HG02884 (cell line): ENCODE measurements around the gene RAN.
"Not testable (repeated sequence)": the region's sequence is repeated elsewhere in the genome, so short reads cannot be mapped to it uniquely, and the experiment has no call there.

ENCODE experiments used
- ATAC-seq: cut with Tn5 transposase; IDR thresholded peaks from one replicate; pipeline ENCODE4 v1.9.1; 2021; ENCODE audit warnings: mild to moderate bottlenecking, moderate library complexity; ENCODE audit not compliant: unreplicated experiment

The RAN gene

DNA sequence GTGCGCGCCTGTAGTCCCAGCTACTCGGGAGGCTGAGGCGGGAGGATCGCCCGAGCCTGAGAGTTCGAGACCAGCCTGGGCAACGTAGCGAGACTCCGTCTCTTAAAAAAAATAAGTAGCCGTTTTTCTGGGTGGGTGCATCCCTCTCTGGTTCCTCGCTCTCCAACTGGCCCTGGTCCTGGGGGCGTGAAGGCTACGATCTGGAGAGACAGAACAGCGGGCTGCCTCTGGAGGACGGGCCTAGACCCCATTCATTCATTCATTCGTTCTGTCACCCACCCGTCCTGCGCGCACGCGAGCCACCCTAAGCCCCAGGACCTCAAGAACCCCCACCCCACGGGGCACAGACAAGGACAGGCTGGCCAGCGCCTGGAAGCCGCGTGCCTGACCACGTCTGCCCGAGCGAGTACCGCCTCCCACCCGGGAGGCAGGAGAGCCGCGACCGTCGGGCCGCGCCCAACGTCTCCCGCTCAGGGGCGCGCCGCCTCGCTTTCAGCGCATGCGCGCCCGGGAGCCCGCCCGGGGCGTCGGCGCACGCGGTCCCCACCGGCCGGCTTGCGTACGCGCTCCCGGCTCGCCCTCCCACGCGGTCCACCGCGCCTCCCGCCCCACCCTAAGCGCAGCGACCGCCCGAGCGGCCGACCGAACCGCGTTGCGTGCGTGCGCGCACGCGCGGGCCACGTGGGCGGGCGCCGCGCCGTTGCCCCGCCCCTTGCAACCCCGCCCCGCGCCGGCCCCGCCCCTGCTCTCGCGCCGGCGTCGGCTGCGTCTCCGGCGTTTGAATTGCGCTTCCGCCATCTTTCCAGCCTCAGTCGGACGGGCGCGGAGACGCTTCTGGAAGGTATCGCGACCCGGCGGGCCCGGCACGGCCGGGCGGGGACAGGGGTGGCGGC, at the start of gene RAN:
TSS of gene RAN (plus strand) at position 781 of the 893 bp plus-strand sequence. CDS start 528 bp downstream, outside the sequence.
- peak; percentile 57 for ATAC-seq

DNA sequence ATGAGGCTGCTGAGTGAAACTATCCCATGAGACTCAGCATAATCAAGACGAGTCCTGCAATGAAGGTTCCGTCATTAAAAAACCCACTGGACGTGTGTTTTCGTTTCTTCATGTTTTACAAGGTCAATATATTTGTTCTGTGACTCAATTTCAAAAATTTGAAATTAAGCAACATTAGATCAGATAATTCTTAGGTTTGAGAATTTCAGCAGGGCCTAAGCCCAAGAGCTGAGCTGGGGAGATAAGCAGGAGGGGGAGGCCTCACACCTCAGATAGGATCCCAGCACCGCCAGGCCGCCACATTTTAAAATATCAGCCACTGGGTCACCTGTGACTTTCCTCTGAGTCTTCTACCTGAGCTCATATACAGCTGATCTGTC, 46.1 kb upstream of the RAN start:
- ATAC-seq = no peak

DNA sequence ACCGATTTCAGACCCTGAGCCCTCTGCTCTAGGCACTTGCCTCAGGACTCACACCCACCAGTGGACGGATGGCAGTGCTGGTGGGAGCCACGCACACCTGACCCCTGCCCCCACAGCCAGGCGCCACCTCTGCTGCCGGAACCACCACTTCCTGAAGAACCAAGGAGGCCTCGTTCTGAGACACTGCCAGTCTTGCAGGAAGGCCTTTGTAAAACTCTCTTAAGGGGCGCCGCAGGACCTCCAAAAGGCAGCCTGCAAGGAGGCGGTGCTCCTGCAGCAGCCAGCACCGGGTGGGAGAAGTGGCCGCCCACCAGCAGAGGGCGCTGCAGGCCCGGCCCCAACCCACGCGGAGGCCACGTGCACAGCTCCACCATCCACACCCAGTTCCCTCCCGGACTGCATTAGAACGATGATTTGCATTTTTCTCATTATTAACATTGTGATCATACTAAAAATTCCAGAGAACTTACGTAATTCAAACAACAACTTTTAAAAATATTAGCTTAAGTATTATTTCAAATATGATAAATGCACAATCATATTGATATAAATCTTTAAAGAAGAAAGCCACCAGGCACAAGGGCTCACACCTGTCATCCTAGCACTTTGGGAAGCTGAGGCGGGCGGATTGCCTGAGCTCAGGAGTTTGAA, 45.6 kb upstream of the RAN start:
- no peak for ATAC-seq

DNA sequence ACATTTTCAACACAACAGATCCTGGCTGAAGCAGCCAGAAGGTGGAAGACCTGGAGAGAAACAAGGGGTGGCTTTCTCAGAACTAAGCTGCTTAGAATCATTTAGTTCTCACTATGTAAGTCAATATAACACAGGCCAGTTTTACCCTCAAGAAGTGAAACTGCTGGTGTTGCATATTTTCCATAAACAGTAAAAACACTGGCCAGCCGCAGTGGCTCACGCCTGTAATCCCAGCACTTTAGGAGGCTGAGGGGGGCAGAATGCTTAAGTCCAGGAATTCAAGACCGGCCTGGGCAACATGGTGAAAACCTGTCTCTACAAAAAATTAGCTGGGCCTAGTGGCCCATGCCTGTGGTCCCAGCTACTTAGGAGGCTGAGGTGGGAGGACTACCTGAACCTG, 44.4 kb upstream of the RAN start:
- ATAC-seq = no peak

GRCh38 chr12:130828895-130829294, 43.0 kb upstream of the RAN start:
- ATAC-seq = no peak

- no peak for ATAC-seq
Measured at GRCh38 chr12:130829391-130830245, 42.2 kb upstream of the RAN start.

DNA sequence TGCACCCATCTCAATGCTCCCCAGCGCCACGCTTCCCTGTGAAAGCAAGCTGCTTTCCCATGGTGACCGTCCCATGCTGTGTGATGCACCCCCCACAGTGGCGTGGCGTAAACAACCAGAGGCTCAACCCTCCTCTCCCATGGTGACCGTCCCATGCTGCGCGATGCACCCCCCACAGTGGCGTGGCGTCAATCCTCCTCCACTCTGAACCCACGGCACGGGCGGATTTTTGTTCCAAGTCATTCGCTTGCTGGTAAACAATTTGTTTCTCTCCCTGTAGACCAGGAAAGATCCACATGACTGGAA, 41.7 kb upstream of the RAN start:
- no peak for ATAC-seq

DNA sequence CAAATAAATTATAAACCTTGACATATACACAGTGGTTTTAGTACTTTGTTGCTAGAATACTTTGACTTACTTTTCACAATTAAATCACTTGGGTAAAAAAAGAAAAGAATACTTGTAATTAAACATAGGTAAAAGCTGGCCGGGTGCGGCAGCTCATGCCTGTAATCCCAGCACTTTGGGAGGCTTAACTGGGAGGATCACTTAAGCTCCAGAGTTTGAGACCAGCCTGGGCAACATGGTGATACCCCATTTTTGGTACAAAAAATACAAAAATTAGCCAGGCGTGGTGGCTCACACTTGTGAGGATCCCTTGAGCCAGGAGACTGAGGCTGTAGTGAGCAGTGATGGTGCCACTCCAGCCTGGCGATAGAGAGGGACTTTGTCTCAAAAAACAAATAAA, 40.6 kb upstream of the RAN start:
- no peak for ATAC-seq

DNA sequence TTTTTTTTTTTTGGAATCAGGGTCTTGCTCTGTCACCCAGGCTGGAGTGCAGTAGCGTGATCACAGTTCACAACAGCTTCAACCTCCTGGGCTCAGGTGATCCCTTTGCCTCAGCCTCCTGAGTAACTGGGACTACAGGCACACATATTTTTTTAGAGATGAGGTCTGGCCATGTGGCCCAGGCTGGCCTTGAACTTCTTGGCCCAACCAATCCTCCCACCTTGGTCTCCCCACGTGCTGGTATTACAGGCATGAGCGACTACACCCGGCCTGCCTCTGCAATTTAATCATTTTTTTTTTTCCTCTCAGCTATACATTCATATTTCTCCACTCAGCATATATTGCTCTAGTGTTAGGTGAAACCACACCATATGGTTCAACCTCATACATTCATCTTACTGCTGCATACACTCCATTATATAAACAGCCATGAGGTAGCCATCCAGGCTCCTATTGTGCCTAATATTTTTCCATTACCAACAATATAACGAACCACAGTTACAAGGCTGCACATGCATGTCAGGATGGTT, 39.9 kb upstream of the RAN start:
- ATAC-seq = no peak

GRCh38 chr12:130832561-130833209, 39.2 kb upstream of the RAN start:
- ATAC-seq = no peak

DNA sequence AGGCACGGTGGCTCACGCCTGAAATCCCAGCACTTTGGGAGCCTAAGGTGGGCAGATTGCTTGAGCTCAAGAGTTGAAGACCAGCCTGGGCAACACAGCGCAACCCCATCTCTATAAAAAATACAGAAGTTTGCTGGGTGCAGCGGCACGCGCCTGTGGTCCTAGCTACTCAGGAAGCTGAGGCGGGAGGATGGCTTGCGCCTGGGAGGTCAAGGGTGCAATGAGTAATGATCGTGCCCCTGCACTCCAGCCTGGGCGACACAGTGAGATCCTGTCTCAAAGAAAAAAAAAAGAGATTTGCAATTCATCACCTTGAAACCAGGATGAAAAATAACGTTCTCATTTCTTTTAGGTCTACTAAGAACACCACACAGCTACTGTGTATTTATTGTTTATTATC, 36.9 kb upstream of the RAN start:
- ATAC-seq = no peak

DNA sequence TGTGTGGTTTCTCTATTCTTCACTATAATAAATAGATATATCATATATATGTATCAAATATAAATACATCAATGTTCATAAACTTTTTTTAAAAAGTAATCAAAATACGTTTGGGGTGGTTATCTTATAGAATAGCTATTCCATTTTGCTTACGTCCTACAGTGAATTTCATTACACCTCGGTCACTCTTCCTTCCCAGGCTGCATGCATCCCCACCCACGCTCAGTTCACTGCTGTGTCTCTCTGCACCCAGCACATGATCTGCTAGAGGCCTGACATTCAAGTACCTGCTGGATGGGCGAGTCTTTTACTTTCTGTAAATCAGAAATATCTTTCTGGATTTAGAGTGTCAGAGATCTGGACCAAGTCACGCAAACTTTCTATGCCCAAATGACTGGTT, 36.4 kb upstream of the RAN start:
- ATAC-seq = no peak

DNA sequence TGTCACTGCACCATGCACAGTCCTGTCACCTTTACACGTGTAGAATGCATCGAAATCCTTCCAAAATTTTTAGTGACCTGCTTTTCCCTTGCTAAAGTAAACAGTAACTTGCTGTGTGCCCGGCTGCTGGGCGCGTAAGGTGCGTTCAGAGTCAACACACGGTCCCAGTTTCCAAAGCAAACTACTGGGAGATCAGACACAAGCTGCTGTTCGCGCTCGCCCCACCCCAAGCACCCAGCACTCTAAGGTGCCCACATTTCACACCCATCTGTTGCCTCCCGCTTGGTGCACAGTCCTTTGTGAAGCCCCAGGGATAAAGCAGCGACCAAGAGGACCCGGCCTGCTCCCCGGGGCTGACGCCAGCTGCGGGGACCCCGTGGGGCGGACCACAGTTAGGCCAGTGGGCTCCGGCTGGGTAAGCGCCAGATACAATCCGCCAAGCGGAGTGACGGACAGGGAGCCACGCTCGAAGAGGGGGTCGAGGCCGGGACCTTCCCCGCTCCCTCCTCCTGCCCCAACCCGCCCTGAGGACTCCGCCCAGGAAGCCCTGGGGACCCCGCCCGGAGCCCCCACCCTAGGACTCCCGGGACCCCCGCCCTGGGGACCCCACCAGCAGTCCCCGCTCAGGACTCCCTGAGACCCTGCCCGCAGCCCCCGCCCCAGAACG, 33.4 kb upstream of the RAN start:
- ATAC-seq = peak; percentile 28

DNA sequence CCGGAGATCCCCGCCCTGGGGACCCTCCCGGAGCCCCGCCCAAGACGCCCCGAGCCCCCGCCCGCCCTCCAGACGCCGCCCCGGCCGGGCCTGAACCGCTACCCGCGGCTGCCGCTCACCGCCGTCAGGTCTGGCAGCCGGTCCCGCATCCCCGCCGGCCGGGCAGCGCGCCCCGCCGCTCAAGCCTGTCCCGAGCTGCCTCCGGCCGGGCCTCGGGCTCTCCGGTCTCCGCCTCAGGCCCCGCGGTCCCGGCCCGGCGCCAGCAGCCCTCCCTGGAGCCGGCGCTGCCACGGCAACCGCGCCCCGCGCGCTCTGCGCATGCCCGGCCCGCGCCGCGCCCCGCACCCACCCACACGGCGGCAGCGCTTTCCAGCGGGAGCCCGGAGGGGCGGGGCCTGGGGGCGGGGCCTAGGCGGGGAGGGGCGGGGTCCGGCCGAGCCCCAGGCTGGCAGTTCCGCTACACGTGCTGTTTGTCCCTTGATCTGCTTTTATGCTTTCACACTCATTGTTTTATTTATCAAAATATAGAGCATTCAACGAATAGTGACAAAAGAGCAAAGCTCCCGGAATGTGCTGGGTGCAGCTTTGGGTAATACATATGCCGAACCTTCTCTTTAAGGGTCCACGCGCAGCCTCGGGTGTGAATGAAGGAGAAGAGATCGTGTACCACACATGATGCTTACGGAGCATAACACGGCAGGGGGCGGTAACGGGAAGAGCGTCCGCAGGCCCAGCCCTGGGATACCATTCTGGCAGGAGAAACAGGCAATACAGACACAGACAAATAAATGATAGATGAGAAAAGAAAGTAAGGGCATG, 32.7 kb upstream of the RAN start, which contains the start of gene STX2:
TSS of gene STX2 (minus strand) at position 300 of the 819 bp plus-strand sequence. CDS start at position 149, 151 bp downstream.
- ATAC-seq = peak; percentile 77

DNA sequence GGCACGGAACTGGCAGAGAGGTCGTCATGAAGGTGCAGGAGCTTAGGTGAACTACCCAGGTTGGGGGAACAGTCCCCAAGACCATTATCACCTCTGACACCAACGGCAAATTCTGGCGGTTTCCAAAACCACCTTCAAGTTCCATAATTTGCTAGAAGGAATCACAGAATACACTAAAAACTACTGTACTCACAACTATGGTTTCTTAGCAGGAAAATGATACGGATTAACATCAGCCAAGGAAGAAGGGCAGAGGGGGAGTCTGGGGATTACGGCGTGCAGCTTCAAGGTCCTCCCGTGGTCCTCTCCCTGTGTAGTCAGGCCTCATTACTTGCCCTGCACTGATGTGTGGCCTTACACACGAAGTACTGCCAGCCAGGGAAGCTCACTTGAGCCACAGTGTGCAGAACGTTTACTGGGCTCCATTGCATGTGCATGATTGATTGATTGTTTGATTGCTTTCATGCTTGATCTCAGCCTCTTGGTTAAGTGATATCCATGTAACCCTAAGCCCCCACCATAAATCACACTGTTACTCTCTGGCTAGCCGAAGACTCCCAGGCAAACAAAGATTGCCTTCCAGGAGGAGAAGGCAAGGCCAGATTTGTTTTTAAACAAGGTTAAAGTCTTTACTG, 32.0 kb upstream of the RAN start:
- no peak for ATAC-seq

DNA sequence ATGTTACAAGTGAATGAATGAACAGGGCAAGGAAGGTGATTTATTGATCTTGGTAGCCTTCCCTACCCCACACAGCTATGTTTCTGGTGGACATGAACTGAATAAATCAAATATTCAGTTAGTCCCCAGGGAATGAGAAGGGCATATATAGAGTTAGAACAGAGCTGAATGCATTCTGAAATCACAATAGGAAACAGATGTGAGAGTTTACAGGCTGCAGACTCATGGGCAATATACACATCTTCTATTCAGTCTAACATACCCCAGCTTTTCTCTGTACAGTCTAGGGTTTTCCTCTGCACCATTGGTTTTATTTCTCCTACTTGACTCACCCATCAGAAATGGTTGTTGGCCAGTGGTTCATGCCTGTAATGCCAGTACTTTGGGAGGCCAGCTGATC, 25.5 kb upstream of the RAN start:
- ATAC-seq = no peak

GRCh38 chr12:130847112-130847511, 24.8 kb upstream of the RAN start:
- no peak for ATAC-seq

DNA sequence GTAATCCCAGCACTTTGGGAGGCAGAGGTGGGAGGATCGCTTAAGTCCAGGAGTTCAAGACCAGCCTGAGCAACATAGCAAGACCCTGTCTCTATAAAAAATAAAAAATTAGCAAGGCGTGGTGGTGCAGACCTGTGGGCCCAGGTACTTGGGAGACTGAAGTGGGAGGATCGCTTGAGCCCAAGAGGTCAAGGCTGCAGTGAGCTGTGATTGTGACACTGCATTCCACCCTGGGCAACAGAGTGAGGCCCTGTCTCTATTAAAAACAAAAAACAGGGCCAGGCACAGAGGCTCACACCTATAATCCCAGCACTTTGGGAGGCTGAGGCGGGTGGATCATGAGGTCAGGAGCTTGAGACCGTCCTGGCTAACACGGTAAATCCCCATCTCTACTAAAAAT, 23.8 kb upstream of the RAN start:
- ATAC-seq = not testable (repeated sequence)

- ATAC-seq = not testable (repeated sequence)
Measured at GRCh38 chr12:130848785-130849305, 23.0 kb upstream of the RAN start.
